Ishikawa (cell line): ENCODE data around the gene DGKI.

Experiments
- CEBPB ChIP-seq: IDR thresholded peaks from 2 replicates; pipeline ENCODE4 v1.6.1; 2012
- CREB1 ChIP-seq: IDR thresholded peaks from 2 replicates; pipeline ENCODE4 v1.6.1; 2012; ENCODE audit warnings: low read depth
- EGR1 ChIP-seq: IDR thresholded peaks from 2 replicates; pipeline ENCODE4 v1.6.1; 2012
- EP300 ChIP-seq: IDR thresholded peaks from 2 replicates; pipeline ENCODE4 v1.6.1; 2012; ENCODE audit warnings: borderline replicate concordance
- FOXM1 ChIP-seq: IDR thresholded peaks from 2 replicates; pipeline ENCODE4 v1.6.1; 2012; ENCODE audit warnings: low read depth, borderline replicate concordance
- NFIC ChIP-seq: IDR thresholded peaks from 2 replicates; pipeline ENCODE4 v1.6.1; 2012
- RAD21 ChIP-seq: IDR thresholded peaks from 2 replicates; pipeline ENCODE4 v1.6.1; 2012; ENCODE audit warnings: low read depth
- TAF1 ChIP-seq: IDR thresholded peaks from 2 replicates; pipeline ENCODE4 v1.6.1; 2012; ENCODE audit warnings: low read depth, mild to moderate bottlenecking
- TCF12 ChIP-seq: IDR thresholded peaks from 2 replicates; pipeline ENCODE4 v1.6.1; 2012; ENCODE audit warnings: low read depth
- TEAD4 ChIP-seq: IDR thresholded peaks from 2 replicates; pipeline ENCODE4 v1.6.1; 2012
- YY1 ChIP-seq: IDR thresholded peaks from 2 replicates; pipeline ENCODE4 v1.6.1; 2012; ENCODE audit warnings: low read depth
- ZBTB7A ChIP-seq: IDR thresholded peaks from 2 replicates; pipeline ENCODE4 v1.6.1; 2012; ENCODE audit warnings: low read depth
- TF ChIP-seq, protein P1 (sequence below): IDR thresholded peaks from 2 replicates; pipeline ENCODE4 v1.6.1; 2012; ENCODE audit warnings: low read depth, mild to moderate bottlenecking
- TF ChIP-seq, protein P2 (sequence below): IDR thresholded peaks from 2 replicates; pipeline ENCODE4 v1.6.1; 2012
- TF ChIP-seq, protein P3 (sequence below): IDR thresholded peaks from 2 replicates; pipeline ENCODE4 v1.6.1; 2012

Gene DGKI

DNA sequence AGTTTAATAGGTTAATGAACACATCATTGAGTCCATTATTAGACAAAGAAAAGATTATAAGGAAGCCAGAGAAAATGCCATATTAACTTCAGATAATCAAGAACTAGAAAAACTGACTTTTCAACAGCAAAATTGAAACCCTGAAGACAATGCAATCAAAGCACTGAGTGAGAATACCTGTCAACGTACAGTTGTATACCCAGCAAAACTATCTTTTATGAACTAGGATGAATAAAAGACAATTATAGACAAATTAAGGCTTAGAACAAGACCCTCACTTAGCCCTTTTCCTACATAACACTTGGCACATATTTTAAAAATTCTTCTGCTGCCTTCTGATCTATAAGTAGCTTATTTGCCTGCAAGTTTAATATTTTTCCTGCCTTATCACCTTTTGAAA is 19.0 kb upstream of the DGKI start:
- TF ChIP-seq CREB1 (no peak), RAD21 (no peak), EP300 (no peak), TCF12 (no peak), TAF1 (no peak), EGR1 (no peak), ZBTB7A (no peak), CEBPB (no peak), NFIC (no peak), FOXM1 (no peak), YY1 (no peak), TEAD4 (no peak)
- TF ChIP-seq, protein P1, sequence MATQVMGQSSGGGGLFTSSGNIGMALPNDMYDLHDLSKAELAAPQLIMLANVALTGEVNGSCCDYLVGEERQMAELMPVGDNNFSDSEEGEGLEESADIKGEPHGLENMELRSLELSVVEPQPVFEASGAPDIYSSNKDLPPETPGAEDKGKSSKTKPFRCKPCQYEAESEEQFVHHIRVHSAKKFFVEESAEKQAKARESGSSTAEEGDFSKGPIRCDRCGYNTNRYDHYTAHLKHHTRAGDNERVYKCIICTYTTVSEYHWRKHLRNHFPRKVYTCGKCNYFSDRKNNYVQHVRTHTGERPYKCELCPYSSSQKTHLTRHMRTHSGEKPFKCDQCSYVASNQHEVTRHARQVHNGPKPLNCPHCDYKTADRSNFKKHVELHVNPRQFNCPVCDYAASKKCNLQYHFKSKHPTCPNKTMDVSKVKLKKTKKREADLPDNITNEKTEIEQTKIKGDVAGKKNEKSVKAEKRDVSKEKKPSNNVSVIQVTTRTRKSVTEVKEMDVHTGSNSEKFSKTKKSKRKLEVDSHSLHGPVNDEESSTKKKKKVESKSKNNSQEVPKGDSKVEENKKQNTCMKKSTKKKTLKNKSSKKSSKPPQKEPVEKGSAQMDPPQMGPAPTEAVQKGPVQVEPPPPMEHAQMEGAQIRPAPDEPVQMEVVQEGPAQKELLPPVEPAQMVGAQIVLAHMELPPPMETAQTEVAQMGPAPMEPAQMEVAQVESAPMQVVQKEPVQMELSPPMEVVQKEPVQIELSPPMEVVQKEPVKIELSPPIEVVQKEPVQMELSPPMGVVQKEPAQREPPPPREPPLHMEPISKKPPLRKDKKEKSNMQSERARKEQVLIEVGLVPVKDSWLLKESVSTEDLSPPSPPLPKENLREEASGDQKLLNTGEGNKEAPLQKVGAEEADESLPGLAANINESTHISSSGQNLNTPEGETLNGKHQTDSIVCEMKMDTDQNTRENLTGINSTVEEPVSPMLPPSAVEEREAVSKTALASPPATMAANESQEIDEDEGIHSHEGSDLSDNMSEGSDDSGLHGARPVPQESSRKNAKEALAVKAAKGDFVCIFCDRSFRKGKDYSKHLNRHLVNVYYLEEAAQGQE, result no peak
- TF ChIP-seq, protein P2, sequence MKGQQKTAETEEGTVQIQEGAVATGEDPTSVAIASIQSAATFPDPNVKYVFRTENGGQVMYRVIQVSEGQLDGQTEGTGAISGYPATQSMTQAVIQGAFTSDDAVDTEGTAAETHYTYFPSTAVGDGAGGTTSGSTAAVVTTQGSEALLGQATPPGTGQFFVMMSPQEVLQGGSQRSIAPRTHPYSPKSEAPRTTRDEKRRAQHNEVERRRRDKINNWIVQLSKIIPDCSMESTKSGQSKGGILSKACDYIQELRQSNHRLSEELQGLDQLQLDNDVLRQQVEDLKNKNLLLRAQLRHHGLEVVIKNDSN, result no peak
- TF ChIP-seq, protein P3, sequence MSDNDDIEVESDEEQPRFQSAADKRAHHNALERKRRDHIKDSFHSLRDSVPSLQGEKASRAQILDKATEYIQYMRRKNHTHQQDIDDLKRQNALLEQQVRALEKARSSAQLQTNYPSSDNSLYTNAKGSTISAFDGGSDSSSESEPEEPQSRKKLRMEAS, result no peak

DNA sequence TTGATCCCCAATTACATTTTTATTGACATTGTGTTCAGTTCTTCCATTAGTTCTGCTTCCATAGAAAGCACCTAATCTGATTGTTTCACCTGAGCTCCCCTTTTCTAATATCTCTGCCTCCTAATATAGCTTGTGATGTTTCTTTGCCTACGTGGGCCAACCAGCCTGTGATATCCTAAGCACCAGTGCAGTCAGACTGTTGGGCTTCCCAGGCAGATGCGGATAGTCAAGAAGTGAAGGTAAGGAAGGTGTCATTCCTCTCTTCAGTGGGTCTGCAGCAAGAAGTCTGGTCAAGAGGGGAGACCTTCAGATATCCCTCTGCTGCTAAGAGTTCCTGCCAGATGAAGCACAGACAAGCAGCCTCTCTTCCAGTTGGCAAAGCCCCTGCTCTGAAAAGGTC is 16.2 kb upstream of the DGKI start:
- TF ChIP-seq CEBPB (no peak), NFIC (no peak), TEAD4 (no peak), TCF12 (no peak), RAD21 (no peak), CREB1 (no peak), YY1 (no peak), ZBTB7A (no peak), FOXM1 (no peak), TAF1 (no peak), EP300 (no peak), EGR1 (no peak)
- TF ChIP-seq, protein P2, result no peak
- TF ChIP-seq, protein P1, result no peak
- TF ChIP-seq, protein P3, result no peak

DNA sequence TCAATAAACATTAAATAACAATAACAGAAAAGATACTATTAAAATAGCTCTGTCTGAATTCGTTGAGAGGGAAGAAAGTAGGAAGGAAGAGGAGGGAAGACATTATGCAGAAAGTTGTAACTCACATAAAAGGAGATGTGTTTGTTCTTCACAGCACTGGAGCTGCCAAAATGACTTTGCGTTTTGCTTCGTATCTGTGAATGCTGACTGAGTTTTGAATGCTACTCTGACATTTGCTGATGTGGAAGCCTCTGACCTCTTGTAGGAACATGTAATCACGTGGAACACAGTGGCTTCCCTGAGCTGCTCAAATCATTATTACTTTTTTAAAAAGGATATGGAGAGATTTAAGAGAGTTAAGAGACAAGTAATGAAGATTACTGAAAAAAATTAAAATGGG is 15.6 kb upstream of the DGKI start:
- TF ChIP-seq YY1, result no peak
- TF ChIP-seq, protein P2, result no peak

DNA sequence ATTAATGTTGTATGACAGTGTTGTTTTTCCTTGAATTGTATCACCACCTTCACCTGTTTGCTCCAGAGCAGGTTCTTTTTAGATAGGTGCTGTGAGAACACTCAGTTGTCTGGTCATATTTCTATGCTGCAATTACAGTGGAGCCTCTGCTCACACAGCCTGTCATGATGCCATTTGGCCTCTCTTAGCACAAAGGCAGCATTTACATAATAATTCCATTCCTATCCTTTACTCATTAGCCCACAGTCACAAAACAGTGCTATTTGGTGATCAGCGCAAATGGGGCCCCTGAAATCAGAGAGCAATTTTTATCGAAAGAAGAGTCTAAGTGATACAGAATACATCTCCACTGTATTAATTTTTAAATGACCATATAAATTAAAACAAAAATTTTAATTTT is 13.8 kb upstream of the DGKI start:
- TF ChIP-seq YY1 (no peak), TCF12 (no peak), NFIC (no peak), EP300 (no peak), EGR1 (no peak), FOXM1 (no peak)
- TF ChIP-seq, protein P2, result no peak
- TF ChIP-seq, protein P3, result no peak
- TF ChIP-seq, protein P1, result no peak
